ENCODE results near the gene GINS1.

GINS1 gene

GRCh38 chr20:25454153-25454900, 46.9 kb downstream of the GINS1 start:
- DNase-seq (no peak), ATAC-seq (no peak)
- H3K27ac Mint-ChIP-seq: no peak overlapping the region
- no peaks in the 10 kb centered on the region for H3K27me3 Mint-ChIP-seq
- H3K4me1 Mint-ChIP-seq: no peaks in the 10 kb centered on the region
- no peak overlapping the region for H3K4me3 Mint-ChIP-seq
- peaks cover 3% of the 10 kb centered on the region for H3K36me3 Mint-ChIP-seq (ENCODE audit: low read depth)
- H3K9me3 Mint-ChIP-seq: no peaks in the 10 kb centered on the region

- Mint-ChIP-seq H3K27ac (no peak overlapping the region), H3K4me1 (no peaks in the 10 kb centered on the region), H3K9me3 (no peaks in the 10 kb centered on the region), H3K4me3 (no peak overlapping the region), H3K27me3 (no peaks in the 10 kb centered on the region), H3K36me3 (ENCODE audit: low read depth) (no peaks in the 10 kb centered on the region)
- ATAC-seq (no peak), DNase-seq (no peak)
Measured at GRCh38 chr20:25457886-25458680, 50.6 kb downstream of the GINS1 start.

GRCh38 chr20:25459111-25459830, 51.8 kb downstream of the GINS1 start:
- Mint-ChIP-seq H3K36me3 (ENCODE audit: low read depth) (no peaks in the 10 kb centered on the region), H3K9me3 (no peaks in the 10 kb centered on the region), H3K27me3 (no peaks in the 10 kb centered on the region), H3K4me1 (no peaks in the 10 kb centered on the region), H3K4me3 (no peak overlapping the region), H3K27ac (no peak overlapping the region)
- no peak for ATAC-seq
- no peak for DNase-seq

- Mint-ChIP-seq H3K9me3 (no peaks in the 10 kb centered on the region), H3K27ac (no peak overlapping the region), H3K4me1 (no peaks in the 10 kb centered on the region), H3K27me3 (no peaks in the 10 kb centered on the region), H3K36me3 (ENCODE audit: low read depth) (no peaks in the 10 kb centered on the region), H3K4me3 (no peak overlapping the region)
- no peak for DNase-seq
- no peak for ATAC-seq
Measured at GRCh38 chr20:25459916-25460535, 52.6 kb downstream of the GINS1 start.

- Mint-ChIP-seq H3K27ac (no peak overlapping the region), H3K36me3 (ENCODE audit: low read depth) (no peaks in the 10 kb centered on the region), H3K4me3 (no peak overlapping the region), H3K9me3 (no peaks in the 10 kb centered on the region), H3K27me3 (no peaks in the 10 kb centered on the region), H3K4me1 (no peaks in the 10 kb centered on the region)
- ATAC-seq (no peak), DNase-seq (no peak)
Measured at GRCh38 chr20:25460566-25461280, 53.2 kb downstream of the GINS1 start.

- Mint-ChIP-seq H3K4me1 (no peaks in the 10 kb centered on the region), H3K9me3 (no peaks in the 10 kb centered on the region), H3K27me3 (no peaks in the 10 kb centered on the region), H3K36me3 (ENCODE audit: low read depth) (no peaks in the 10 kb centered on the region), H3K4me3 (no peak overlapping the region), H3K27ac (no peak overlapping the region)
- DNase-seq (no peak), ATAC-seq (no peak)
Measured at GRCh38 chr20:25461281-25461650, 53.8 kb downstream of the GINS1 start.

- Mint-ChIP-seq H3K36me3 (ENCODE audit: low read depth) (no peaks in the 10 kb centered on the region), H3K27me3 (no peaks in the 10 kb centered on the region)
Measured at GRCh38 chr20:25461786-25462545, 54.5 kb downstream of the GINS1 start.

GRCh38 chr20:25464501-25465242, 57.2 kb downstream of the GINS1 start:
- Mint-ChIP-seq H3K4me1 (no peaks in the 10 kb centered on the region), H3K27me3 (no peaks in the 10 kb centered on the region), H3K9me3 (no peaks in the 10 kb centered on the region), H3K36me3 (ENCODE audit: low read depth) (no peaks in the 10 kb centered on the region), H3K27ac (no peak overlapping the region), H3K4me3 (no peak overlapping the region)
- no peak for ATAC-seq
- DNase-seq: no peak

More at GRCh38 chr20:25461786-25462545, 54.5 kb downstream of the GINS1 start:
- no peaks in the 10 kb centered on the region for H3K4me1 Mint-ChIP-seq
- H3K27ac Mint-ChIP-seq: no peak overlapping the region
- no peak for ATAC-seq
- H3K9me3 Mint-ChIP-seq: no peaks in the 10 kb centered on the region
- no peak for DNase-seq
- H3K4me3 Mint-ChIP-seq: no peak overlapping the region

GRCh38 chr20:25465243-25466135, 58.0 kb downstream of the GINS1 start:
- H3K4me1 Mint-ChIP-seq: no peaks in the 10 kb centered on the region
- H3K4me3 Mint-ChIP-seq: no peak overlapping the region
- no peaks in the 10 kb centered on the region for H3K27me3 Mint-ChIP-seq
- no peaks in the 10 kb centered on the region for H3K36me3 Mint-ChIP-seq (ENCODE audit: low read depth)
- no peak for DNase-seq
- H3K27ac Mint-ChIP-seq: no peak overlapping the region
- ATAC-seq: no peak
- no peaks in the 10 kb centered on the region for H3K9me3 Mint-ChIP-seq

GRCh38 chr20:25466846-25467245, 59.4 kb downstream of the GINS1 start:
- Mint-ChIP-seq H3K27me3 (no peaks in the 10 kb centered on the region), H3K9me3 (no peaks in the 10 kb centered on the region), H3K36me3 (ENCODE audit: low read depth) (no peaks in the 10 kb centered on the region), H3K4me1 (no peaks in the 10 kb centered on the region), H3K27ac (no peak overlapping the region), H3K4me3 (no peak overlapping the region)
- DNase-seq (no peak), ATAC-seq (no peak)

- no peak for ATAC-seq
- Mint-ChIP-seq H3K27ac (no peak overlapping the region), H3K36me3 (ENCODE audit: low read depth) (no peaks in the 10 kb centered on the region), H3K9me3 (no peaks in the 10 kb centered on the region), H3K4me1 (no peaks in the 10 kb centered on the region), H3K4me3 (no peak overlapping the region), H3K27me3 (no peaks in the 10 kb centered on the region)
- no peak for DNase-seq
Measured at GRCh38 chr20:25467441-25467840, 60.0 kb downstream of the GINS1 start.

Measured in activated naive CD8-positive, alpha-beta T cell treated with anti-CD3 and anti-CD28 coated beads, Interleukin-2, amount 50 U/mL, for 24 hours (primary cell).